NCI-H2196 treated with DMSO at 0.1 percent for 48 hours (cell line): Measurements from ENCODE around the gene ACAD10.
"Not testable (repeated sequence)": the region's sequence is repeated elsewhere in the genome, so short reads cannot be mapped to it uniquely, and the experiment has no call there.

Experiments
- DNase-seq: peaks from one replicate; lab custom pipeline; 2025; ENCODE audit not compliant: unreplicated experiment; lab: John Stamatoyannopoulos, UW

Gene ACAD10

DNA sequence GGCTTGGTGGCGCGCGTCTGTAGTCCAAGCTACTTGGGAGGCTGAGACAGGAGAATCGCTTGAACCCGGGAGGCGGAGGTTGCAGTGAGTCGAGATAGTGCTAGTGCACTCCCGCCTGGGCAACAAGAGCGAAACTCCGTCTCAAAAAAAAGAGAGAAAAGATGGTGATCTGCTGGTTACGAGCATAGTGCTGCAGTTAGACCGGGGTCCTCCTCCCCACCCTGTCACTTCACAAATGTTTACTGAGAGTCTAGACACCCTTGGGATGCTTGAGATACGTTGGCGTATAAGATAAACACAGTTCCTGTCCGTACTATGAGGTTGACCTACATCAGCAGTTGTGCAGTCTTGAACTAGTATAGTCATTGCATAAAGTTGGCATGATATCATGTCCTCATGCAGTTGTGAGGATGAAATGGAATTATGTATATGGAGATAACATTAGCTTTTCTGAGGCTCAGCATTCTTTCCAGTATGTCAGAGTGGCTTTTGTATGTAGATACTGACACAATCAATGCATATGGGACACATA, 787 bp downstream of the ACAD10 start:
- no peak for DNase-seq

DNA sequence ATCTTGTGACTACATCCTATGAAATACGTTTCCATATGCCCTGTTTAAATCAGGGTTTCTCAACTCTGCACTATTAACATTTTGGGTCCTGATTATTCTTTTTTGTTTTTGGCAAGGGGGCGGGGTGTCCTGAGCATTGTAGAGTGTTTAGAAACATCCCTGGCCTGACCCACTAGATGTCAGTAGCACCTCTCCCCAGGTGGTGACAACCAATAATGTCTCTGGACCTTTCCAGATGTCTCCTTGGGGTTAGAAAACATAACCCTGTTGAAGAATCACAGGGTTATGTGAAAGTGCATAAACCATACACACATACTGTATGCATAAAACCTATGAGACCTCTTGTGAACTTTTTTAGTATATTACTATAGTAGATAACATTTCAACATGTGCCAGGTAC, 1.4 kb downstream of the ACAD10 start:
- DNase-seq = peak; percentile 8

DNA sequence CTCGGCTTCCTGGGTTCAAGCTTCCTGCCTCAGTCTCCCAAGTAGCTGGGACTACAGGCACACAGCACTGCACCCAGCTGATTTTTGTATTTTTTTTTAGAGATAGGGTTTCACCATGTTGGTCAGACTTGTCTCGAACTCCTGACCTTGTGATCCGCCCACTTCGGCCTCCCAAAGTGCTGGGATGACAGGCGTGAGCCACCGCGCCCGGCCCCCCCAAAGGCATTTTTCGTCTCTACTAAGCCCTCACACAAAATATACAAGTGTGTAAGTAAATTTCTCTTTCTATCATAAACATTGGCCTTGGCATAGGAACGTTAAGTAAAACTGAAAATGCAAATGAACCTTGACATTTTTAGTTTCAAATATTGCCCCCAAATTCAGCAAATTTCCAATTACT, 2.1 kb downstream of the ACAD10 start:
- no peak for DNase-seq

DNA sequence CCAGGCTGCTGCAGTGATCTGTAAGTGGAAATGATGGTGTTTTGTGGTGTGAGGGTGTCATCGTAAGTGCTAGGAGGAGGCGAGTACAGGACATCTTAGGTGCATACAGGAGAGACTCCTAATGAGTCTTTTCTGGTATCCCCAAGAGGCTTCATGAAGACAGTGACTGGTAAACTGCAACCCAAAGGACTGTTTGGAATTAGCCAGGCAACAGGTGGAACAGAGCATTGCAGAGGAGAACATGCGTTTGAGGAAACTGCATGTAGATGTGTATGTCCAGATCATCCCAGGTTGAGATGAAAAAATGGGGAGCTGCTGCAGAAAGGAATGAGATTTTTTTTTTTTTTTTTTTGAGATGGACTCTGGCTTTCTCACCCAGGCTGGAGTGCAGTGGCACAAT, 5.4 kb downstream of the ACAD10 start:
- no peak for DNase-seq

DNA sequence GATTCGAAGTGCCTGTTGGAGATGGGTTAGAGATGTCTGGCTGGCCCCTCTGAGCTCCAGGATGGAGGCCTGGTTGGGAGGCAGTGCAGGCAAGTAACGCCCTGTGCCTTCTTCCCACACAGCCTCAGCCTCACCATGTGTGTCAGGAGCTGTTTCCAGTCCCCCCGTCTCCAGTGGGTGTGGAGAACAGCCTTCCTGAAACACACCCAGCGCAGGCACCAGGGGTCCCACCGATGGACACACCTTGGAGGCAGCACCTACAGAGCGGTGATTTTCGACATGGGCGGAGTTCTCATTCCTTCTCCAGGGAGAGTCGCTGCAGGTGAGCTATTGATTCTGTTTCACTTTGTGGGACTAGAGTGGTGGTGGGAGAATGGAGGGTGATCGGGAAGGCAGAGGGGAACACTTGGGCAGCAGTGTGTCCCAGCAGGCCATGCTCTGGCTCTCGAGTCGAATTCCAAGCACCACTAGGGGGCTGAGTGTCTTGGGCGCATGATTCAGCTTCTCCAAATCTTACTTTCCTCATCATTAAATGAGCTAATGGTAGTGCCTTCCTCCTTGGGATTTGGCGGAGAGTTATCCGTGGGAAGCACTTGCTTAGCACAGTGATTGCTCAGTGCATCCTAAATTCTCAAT, 6.8 kb downstream of the ACAD10 start:
- no peak for DNase-seq

DNA sequence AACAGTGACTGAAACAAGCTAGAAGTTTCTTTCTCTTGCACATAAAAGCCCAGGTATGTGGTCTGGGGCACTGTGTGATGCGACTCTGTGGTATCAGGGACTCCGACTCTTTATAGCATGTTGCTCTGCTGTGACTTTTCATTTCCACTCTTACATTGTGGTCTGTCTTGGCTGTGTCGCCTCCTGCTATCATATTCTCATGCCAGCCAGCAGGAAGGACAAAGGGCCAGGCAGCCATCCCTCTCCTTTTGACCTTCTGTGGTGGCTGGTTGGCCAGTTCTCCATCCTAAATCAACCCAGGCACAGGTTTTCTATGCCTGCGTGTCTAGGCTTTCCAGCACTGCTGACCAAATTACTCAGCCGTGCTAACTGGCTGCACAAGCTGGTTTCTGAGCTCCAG, 8.0 kb downstream of the ACAD10 start:
- DNase-seq = no peak

DNA sequence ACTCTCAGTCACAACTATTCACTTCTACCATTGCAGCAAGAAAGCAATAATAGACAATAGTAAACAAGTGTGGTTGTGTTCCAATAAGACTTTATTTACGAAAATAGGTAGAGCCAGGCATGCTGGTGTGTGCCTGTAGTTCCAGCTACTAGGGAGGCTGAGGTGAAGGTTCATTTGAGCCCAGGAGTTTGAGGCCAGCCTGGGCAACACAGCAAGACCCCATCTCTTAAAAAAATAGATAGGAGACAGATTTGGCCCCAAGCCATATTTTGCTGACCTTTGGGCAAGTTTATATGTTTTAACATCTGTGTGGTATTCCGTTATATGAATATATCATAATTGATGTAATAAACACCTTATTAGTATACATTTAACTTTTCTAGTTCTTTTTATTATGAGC, 14.1 kb downstream of the ACAD10 start:
- DNase-seq = no peak

DNA sequence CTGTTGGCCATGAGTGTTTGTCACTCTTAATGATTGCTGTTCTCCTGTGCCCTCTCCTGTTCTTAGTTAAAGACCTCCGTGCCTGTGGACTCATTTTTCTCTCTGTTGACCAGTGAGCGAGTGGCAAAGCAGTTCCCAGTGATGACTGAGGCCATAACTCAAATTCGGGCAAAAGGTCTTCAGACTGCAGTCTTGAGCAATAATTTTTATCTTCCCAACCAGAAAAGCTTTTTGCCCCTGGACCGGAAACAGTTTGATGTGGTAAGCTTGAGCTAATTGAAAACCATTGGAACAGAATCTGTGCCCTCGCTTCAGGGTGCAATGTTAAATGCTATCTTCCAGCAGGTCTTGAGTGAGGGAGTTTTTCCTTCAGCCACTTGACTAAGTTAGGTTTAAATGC, 19.8 kb downstream of the ACAD10 start:
- DNase-seq = no peak

DNA sequence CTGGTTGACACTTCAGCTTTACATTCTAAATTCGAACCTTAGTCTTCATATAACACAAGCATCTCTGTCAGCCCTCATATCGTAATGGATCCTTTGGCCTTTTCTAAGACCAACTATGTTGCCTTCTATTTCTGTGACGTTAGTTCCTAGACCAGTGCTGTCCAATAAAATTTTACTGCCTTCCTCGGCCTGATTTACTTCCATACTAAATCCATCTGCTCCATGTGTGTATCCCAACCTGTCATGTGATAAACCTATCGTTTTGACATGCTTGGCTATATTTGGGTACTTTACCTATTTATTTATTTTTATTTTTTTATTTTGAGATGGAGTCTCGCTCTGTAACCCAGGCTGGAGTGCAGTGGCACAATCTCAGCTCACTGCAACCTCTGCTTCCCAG, 20.3 kb downstream of the ACAD10 start:
- DNase-seq = no peak

DNA sequence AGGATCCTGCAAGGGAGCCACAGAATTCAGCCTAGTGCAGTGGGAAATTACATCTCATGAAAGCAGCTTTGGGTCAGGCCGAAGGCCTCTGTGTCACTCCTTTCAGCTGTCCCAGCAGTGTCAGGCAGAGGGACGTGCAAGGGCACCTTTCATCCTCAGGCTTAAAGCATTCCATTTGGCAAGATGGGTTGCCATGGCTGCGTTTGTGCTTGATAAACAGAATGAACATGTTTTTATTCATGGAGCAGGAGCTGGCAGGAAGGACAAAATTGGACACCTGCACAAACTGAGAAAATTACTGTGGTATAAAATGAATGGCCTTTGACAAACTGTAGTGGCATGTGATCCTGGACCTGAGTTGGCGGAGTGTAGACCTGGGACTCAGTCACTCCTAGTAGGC, 29.4 kb downstream of the ACAD10 start:
- DNase-seq = peak; percentile 67

DNA sequence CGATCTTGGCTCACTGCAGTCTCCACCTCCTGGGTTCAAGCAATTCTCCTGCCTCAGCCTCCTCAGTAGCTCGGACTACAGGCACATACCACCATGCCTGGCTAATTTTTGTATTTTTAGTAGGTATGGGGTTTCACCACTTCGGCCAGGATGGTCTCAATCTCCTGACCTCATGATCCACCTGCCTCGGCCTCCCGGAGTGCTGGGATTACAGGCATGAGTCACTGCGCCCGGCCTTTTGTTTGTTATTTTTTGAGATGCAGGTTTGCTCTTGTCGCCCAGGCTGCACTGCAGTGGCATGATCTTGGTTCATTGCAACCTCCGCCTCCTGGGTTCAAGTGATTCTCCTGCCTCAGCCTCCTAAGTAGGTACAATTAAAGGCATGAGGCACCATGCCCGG, 33.5 kb downstream of the ACAD10 start:
- DNase-seq = not testable (repeated sequence)

DNA sequence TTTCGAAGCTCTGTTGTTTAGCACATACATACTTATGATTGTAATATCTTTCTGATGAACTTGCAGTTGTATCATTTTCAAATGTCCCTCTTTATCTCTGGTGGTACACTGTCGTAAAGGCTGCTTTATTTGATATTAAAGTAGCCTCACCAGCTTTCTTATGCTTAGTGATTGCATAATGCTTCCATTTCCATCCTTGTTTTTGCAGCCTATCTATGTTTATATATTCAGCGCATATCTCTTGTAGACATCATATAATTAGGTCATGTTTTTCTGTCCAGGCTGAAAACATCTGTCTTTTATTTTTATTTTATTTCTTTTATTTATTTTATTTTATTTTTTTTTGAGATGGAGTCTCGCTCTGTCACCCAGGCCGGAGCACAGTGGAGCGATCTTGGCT, 34.6 kb downstream of the ACAD10 start:
- no peak for DNase-seq

DNA sequence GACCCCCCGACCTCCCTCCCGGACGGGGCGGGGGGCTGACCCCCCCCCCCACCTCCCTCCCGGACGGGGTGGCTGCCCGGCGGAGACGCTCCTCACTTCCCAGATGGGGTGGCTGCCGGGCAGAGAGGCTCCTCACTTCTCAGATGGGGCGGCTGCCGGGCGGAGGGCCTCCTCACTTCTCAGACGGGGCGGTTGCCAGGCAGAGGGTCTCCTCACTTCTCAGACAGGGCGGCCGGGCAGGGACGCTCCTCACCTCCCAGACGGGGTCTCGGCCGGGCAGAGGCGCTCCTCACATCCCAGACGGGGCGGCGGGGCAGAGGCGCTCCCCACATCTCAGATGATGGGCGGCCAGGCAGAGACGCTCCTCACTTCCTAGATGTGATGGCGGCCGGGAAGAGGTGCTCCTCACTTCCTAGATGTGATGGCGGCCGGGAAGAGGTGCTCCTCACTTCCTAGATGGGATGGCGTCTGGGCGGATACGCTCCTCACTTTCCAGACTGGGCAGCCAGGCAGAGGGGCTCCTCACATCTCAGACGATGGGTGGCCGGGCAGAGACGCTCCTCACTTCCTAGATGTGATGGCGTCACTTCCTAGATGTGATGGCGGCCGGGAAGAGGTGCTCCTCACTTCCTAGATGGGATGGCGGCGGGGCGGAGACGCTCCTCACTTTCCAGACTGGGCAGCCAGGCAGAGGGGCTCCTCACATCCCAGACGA, 38.0 kb downstream of the ACAD10 start:
- not testable (repeated sequence) for DNase-seq

DNA sequence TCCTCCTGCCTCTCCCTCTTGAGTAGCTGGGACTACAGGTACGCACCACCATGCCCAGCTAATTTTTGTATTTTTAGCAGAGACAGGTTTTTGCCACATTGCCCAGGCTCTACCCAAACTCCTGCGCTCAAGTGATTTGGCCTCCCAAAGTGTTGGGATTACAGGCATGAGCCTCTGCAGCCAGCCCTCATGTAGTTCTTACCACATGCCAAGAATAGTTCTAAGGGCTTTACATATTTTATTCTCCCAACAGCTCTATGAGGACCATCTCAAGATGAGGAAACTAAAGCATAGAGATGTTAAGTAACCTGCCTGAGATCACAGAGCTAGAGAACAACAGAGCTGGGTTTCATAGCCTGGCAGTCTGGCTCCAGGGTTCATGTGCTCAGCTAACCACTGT, 42.9 kb downstream of the ACAD10 start:
- DNase-seq = no peak

DNA sequence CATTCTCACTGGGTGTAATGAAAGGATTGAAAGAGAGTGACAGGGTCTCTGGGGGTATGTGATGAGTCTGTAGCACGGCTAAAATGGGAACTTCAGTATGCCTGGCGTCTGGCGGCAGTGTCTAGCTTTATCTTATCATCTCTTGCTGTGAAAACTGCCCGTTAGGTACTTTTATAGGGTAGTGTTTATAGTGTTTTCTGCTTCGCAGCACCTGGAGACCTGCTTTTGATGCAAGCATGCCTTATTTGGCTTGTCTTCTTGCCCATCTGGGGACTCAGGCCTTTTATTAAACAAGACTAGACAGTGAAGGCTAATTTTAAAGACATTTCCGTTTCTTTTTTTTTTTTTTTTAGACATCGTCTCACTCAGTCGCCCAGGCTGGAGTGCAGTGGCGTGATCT, 44.6 kb downstream of the ACAD10 start:
- DNase-seq = no peak

DNA sequence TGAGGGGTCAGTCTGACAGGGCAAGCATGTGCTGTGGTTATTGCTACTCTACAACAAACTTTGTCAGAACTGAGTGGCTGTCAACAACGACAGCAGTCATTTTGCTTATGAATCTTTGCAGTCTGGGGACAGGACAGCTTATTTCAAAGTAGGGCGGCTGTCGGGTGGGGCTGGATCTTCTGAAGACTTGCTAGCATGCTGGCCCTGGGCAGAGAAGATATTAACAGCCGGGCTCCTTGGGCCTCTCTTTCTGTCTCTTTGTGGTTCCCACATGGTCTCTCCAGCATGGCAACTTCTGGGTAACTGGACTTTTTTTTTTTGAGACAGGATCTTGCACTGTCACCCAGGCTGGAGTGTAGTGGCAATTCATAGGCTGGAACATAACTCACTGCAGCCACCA, 46.9 kb downstream of the ACAD10 start:
- no peak for DNase-seq

DNA sequence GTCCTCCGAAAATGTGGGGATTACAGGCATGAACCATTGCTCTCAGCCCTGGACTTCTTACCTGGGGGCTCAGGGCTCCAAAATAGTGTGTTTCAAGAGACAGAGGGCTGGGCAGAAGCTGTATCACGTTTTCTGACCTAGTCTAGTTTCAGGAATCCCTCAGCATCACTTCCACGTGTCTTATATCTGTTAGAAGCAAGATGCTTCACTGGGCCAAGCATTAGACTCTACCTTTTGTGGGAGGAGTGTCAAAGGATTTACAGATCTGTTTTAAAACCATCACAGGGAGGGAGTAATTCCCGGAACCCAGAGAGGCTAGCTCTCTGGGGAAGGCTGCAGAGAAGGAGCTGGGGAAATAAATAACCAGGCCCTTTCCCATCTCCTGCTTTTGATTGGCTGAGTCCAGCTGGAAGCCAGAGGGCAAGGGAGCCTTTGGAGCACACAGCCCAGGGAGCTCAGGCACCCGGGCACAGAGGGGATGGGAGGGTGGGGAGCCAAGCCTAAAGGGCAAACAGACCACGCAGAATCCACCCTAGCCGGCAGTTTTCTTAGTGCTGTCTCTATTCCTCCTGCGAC, 47.6 kb downstream of the ACAD10 start:
- no peak for DNase-seq

DNA sequence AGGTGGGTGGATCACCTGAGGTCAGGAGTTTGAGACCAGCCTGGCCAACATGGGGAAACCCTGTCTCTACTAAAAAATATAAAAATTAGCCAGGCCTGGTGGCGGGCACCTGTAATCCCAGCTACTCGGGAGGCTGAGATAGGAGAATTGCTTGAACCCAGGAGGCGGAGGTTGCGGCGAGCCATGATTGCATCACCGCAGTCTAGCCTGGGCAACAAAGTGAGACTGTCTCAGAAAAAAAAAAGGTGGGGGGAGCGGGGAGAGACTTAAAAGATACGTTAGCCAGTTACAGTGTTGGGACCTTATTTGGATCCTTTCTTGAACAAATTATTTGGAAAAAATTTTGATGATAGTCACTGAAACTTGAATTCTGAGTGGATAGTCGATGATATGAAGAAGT, 53.7 kb downstream of the ACAD10 start:
- not testable (repeated sequence) for DNase-seq

DNA sequence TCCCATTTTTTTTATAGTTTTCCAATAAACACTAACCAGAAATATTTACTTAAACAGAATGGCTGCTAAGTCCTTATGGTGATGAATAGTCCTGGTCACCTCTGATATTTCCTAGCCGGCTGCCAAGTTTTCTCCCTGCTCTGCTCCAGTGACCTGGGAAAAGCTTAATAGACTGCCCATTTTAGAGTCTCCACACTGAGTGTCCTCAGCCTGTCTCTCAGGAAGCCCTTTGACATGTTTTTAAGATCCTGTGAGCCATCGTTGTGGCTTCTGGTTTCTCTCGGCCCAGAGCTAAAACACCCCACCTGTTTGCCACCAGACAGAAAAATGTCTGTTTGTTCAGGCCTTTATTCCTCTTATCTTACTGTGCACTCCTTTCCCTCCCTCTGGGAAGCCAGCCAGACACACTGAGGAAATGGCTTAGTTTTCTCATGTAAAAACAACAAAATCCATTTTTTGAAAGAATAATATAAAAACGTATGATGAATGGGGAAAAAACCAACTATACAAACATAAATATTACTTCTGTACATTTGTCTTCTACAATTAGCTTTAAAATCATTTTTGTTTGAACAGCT, 55.5 kb downstream of the ACAD10 start:
- DNase-seq = peak; percentile 62

DNA sequence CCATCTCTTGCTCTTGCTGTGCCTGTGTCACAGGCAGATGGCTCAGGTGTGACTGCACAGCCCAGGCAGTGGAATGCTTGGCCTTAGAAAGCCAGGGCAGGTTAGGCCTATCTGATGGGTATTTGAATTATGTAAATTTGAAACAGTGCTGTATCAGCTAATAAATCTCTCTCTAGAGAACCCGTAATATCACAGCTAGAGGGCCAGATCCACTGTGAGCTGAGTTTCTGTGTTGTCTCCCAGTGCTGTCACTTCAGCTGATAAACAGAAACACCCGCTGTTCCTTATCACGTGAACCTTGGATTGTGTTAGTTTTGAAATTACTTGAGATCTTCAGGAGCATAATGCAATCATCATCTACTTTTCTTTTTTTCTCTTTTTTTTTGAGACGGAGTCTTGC, 59.4 kb downstream of the ACAD10 start:
- no peak for DNase-seq

DNA sequence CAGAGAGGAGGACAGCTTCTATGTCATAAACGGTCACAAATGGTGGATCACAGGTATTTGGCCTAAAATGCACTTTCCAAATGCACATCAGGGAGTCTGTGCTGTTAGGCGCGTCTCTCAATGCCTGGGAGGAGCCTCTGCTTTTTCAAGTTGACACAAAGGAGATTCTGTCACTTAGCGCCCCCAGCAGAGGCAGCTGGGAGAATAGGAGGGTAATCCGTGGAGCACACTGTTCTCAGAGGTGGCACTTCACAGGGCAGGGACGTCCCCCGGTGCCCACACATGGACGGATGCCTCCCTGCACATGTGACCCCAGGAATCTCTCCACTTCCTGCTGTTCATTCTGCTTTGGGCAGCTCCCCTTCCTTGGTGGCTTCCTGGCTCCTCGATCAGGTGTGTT, 61.5 kb downstream of the ACAD10 start:
- DNase-seq = no peak

DNA sequence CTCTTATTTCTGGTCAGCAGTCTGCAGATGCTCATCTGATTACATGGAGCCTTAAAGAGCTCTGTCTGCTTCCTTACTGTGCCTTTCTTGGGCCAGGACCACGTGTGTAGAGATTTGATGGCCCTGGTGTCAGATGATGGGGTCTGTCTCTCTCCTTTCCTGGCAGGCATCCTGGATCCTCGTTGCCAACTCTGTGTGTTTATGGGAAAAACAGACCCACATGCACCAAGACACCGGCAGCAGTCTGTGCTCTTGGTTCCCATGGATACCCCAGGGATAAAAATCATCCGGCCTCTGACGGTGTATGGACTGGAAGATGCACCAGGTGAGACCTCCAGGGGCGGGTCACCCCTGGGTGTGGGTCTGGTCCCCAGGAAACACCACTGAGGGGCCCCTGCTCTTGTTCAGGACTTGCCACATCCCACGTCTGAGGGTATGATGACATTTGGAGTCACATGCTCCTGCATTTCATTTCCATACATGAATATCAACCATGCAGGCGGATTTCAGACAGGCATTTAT, 62.4 kb downstream of the ACAD10 start:
- no peak for DNase-seq
